GM18520 (cell line): ENCODE results near the gene PRUNE1.

Experiments
- ATAC-seq: cut with Tn5 transposase; IDR thresholded peaks from one replicate; pipeline ENCODE4 v1.9.1; 2021; ENCODE audit not compliant: unreplicated experiment

The PRUNE1 gene

DNA sequence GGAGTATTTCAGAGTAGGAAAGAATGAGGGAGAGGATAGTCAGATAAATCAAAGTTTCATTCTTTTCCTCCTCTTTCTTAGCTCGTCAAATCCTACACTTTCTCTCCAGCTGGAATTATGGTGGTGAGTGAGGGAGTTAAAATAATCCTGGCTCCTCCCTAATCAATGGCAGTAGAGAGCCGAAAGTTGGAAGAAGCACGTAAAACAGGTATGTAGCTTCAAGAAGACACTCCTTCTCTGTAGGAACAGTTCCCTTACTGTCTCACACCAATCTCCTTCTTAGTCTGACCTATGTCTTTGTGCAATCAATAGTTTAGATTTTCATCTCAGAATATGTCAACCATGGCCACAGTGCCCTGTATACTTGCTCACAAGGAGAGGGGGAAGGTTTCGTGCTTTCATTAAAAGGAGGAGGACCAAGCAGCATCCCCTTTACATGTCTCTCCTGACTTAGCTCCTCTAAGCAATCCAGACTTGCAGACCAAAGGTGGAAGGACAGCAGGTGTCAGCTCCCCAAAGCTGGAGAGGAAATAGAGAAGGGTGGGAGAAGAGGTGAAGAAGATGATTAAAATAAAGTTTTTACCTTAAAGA, 2.4 kb upstream of the PRUNE1 start:
- ATAC-seq = no peak

DNA sequence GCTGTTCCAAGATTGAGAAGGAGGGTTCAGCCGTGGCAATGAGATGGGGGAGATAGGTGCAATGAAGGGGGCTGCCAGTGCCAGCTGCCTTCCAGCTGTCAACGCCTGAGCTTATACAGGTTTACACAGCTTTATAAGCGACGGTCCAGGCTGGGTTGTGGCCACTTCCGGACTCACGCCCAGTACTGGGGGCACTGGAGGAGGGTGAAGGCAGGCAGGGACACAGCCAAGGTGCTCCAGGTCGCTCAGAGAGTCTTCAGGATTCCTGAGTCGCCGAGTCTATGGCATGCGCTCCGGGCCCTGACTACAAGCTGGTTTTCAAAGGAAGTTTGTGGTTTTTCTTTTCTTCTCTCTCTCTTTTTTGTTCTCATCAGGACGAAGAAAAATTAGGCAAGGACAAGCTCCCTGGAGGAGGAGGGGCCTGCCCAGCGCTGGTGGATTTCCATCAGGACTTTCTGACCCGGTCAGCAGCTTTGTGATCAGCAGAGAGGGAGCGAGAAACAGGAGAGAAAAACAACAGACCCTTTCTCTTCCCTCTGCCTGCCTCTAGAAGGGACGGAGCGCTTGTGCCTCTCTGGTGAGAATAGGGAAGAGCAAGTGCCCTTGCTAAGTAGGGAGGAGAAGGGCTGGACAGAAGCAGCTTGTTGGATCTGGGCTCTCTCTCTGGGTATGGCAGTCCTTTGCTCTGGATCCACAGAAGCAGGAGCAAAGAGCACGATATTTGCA, 1.8 kb upstream of the PRUNE1 start, which contains the start of gene MINDY1:
TSS of gene MINDY1 (minus strand) at position 576 of the 726 bp plus-strand sequence. CDS start 4,285 bp downstream, outside the sequence.
- no peak for ATAC-seq

DNA sequence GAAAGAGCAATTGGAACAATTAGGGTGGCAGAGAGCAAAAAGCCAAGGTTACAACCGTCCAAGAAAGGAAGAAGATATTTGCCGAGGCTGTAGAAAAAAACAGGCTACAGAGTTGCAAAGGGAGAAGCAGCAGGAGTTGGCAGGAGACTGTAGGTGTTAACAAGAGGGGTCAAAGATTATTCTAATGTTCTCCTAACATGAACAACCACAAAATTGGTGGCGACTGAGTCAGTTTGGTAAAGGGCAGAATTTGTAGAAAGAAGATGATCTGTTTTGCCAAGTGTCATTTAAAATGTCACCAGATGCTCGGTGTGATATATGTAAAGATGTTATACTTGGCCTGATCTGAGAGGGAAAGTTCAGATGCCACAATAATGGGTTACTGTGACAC, 401 bp upstream of the PRUNE1 start:
- no peak for ATAC-seq

DNA sequence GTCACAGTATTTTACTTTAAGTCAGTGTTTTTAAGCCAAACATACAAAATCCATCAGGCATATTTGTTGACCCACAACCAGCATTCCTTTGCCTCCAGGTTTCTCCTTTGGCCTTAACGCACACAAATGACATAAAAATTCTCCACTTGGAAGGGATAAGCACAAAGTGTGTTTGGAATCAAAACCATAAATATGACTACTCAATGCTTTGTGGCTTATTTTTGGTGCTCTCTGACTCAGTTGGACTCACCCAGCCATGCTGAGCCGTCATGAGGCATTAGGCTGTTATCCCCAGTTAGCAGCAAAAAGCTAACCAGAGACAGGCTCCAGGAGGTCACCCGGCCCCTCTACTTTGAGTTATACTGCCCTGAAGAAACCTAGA, 948 bp downstream of the PRUNE1 start:
- no peak for ATAC-seq

DNA sequence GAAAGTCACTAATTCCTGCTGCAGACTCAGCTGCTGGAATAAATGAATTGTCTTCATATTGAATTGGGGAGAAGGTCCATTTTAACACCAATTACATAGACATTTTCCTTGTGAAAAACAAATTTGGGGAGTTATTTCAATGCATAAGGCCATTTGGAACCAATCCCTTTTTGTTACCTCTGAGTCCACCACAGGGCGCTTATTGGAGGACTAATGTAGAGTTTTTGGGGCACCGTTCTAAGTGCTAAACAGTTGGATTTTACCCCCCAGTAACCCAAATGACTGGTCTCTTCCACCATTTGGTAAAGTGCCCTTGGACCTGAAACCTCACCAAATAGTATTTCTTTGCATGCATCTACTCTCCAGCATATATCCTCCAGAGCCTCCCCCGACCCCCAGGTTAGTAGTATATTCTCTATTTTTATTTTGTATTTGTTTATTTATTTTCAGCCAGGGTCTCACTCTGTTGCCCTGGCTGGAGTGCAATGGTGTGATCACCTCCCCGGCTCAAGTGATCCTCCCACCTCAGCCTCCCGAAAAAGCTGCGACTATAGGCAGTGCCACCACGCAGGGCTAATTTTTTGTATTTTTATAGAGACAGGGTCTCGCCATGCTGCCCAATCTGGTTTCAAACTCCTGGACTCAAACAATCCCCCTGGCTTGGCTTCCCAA, 1.6 kb downstream of the PRUNE1 start:
- ATAC-seq = no peak

DNA sequence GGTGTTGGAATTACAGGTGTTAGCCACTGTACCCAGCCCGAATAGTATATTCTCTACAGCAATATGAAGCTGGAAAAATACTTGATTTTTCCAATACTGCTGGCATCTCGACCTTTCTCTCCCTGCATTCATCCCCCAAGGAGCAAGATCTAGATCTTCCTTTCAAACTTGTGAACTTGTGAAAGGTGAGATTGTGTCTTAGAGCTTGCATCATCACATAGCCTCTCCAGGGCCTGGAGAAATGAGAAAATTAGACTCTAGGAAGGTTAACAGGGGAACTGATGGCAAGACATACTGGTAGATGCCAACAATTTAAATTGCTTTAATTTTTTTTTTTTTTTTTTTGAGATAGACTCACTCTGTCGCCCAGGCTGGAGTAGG, 2.1 kb downstream of the PRUNE1 start:
- no peak for ATAC-seq

DNA sequence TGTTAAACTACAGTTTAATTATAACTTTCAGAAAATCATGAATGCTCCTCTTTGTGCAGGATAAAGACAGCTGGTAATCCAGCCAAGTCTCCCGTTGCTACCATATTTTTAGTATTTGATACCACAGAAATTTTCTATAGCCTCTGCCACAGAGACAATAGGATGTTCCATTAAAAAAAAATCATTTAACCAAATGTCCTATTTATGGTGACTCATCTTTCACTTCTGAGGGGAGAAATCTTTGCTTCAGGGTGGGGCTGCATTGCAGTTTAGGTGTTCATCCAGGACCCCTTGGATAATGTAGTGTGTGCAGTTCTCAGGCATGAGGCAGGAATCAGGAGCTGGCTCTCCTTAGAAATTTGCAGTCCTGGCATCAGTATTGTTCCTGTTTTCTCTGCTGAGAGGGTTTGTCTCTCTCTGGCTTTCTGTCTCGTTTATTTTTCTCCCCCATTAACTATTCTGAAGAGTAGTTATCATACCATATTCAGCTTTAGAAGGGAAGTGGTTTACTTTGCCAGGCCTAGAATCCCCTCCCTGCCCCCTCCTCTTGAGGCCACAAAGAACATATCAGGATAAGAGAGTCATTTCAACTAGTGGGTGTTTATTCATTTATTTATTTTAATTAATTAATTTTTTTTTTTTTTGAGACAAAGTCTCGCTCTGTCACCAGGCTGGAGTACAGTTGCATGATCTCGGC, 3.1 kb downstream of the PRUNE1 start:
- ATAC-seq = no peak

DNA sequence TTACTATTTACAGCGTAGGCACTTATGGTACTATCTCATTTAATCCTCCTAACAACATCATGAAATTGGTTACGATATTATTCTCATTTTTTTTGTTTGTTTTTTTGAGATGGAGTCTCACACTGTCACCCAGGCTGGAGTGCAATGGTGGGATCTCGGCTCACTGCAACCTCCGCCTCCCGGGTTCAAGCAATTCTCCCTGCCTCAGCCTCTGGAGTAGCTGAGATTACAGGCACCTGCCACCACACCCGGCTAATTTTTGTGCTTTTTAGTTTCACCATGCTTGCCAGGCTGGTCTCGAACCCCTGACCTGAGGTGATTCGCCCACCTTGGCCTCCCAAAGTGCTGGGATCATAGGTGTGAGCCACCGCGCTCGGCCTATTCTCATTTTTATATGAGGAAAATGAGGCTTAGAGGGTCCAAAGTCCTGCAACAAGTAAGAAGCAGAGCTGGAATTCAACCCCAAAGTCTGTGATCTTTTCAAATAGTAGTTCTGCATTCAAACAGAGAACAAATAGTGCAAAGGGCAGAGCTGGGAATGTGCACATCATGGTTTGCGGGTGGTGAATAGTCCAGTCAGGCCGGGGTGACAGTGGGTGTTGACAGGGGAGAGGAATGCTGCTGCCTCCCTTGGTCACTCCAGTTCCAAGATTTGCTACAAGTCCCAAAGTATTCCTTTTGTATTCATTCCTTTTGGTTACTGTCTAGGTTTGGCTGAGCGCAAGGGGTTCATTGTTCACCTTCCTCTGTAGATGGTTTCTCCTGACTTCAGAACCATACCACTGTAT, 4.6 kb downstream of the PRUNE1 start:
- no peak for ATAC-seq

DNA sequence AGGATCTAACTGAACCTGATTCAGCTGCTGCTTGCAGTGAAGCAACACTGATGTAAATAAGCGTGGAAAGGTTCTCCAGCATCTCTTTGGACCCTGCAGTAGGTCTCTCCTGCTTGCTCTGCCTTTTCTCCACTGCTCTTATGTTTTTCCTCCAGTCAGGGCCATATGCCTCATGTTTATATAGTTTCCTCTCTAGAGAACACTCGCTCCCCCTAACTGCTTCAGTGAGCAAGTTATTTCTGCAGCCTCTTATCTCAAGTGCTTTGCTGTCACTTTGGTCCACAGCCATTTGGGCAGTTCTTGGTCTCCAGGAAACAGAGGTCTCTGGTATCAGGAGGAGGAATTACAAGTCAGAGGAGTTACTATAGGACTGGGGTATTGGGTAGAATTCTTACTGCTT, 5.3 kb downstream of the PRUNE1 start:
- ATAC-seq = no peak

DNA sequence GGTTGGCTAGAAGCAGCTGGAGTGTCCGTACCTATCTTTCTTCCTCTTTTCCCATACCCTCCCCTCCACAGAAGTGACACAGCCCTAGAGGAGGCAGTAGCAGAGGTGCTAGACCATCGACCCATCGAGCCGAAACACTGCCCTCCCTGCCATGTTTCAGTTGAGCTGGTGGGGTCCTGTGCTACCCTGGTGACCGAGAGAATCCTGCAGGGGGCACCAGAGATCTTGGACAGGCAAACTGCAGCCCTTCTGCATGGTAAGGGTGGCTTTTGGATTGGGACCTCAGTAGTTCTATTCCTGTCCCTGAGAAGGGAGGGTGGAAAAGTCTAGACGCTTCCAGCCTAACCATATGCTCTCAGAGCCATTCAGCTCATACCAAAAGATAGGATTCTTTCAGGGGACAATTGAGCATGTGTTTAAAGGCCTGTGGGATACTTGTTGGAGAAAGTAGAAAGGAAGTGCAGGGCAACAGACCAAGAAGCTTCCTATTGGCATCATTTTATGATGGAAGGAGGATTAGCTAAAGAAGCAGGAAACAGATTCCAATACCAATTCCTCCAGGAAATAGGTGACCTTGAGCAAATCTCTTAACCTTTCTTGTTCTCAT, 16.4 kb downstream of the PRUNE1 start:
- ATAC-seq = no peak

DNA sequence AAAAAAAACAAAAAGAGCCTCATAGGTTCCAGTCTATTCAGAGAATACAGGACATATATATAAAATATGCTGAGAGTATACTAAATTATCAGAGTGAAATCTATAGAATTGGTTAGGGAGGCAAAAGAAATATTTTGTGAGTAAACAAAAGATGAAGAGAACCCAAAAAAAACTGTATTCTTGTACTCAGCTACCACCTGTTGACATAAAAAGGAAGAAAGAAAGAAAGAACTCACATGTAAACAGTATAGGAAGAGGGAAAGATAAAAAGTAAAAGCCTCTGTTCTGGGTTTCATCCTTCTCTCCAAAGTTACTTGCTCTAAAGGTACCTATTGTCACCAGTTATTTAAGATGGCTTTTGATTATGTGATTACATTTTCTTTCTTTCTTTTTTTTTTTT, 18.2 kb downstream of the PRUNE1 start:
- no peak for ATAC-seq

DNA sequence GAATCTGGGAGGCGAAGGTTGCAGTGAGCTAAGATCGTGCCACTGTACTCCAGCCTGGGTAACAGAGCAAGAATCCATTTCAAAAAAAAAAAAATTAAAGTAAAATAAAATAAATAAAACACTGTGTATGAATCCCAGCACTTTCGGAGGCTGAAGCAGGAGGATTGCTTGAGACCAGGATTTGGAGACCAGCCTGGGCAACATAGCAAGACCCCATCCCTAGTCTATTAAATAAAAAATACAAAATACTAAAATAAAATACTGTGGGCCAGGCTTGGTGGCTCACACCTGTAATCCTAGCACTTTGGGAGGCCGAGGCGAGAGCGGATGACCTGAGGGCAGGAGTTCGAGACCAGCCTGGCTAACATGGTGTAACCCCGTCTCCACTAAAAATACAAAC, 23.9 kb downstream of the PRUNE1 start:
- no peak for ATAC-seq

DNA sequence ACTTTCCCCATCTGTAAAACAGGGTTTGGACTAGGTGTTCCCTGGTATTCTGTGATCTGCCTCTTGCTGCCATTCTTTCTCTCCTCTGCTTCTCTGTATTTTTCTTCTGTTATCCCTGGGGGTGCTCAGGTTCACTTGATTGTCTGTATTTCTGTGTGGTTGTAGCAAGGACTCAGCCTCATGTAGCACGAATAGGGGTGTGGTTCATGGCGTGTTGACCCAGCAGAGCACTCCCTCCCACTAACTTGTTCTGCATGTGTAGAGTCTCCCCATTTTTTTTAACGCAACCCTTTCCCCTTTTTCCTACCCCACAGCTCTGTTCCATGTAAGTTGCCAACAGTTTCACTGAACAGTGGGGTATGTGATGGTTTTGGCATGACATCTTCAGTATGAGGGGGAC, 26.9 kb downstream of the PRUNE1 start:
- ATAC-seq = no peak

DNA sequence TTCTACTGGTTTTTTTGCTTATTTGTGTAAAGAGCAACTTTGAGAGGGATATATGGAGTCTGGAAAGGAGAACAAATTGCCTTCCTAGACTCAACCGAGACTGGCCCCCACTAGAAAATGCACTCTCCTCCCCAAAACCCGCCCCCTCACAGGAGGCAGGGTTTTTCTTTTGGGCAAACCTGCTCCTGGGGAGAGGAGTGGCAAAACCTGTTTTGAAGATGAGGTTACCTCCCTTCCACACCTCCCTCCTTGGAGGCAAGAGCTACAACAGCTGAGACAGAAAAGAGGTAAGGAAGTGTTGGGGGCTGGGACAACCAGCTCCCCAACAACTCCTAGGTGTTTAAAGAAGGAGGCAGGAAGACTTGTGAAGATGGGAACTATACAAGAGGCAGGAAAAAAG, 28.1 kb downstream of the PRUNE1 start, which contains the start of gene BNIPL:
TSS of gene BNIPL (plus strand) at position 231 of the 400 bp plus-strand sequence. CDS start at position 371, 140 bp downstream.
- ATAC-seq = no peak

DNA sequence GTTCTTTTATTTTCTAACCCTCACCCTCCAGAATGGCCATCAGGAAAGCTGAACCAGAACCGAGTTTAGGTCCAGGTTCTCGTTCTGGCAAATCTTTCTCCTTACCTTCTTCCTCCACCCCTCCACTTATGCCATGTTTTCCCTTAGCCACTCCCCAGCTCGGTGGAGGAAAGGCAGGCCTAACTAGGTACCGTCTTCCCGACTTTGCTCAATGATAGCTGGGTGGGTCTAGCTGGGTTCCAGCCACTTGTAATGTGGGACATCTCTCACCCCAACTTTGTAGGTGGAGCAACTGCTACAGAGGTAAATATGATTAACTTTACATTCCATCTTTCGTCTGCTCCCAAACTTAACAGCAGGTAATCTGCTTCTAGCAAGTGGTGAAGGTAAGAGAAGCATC, 28.8 kb downstream of the PRUNE1 start:
- ATAC-seq = no peak

DNA sequence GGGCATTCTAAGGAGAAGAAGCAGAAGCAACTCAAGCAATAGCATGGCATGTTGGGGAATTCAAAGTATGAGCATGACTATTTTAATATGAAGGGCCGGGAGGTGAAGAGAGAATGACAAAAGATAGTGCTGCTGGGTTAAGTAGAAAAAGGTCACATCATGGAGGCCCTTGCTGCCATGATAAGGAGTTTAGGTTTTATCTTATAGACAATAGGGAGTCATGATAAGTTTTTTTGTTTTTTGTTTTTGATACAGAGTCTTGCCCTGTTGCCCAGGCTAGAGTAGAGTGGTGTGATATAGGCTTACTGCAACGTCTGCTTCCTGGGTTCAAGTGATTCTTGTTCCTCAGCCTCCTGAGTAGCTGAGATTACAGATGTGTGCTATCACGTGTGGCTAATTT, 31.3 kb downstream of the PRUNE1 start:
- ATAC-seq = no peak

DNA sequence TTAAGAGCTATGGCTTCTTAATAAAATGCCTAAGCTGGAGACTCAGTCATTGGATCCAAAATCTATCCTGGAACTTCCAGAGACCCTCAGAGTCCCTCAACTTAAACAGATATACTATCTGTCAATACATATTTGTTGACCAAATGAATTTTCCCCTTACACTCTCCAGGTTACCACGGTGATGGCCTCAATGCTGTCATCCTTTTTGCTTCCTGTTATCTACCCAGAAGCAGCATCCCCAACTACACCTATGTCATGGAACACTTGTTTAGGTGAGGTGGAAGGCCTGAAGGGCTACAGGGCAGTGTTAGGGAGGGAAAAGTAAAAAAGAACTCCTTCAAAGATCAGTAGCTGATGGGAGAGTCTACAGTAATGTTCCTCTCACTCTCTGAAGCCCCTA, 34.9 kb downstream of the PRUNE1 start:
- ATAC-seq = no peak

DNA sequence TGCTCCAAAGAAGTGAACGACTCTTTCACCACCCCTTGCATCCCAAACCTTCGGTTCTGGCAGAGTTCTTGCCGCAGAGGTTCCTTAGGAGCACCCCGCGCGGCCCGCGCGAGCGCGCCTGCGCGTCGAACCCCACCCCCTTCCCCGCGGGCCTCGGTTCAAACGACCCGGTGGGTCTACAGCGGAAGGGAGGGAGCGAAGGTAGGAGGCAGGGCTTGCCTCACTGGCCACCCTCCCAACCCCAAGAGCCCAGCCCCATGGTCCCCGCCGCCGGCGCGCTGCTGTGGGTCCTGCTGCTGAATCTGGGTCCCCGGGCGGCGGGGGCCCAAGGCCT, 39.3 kb downstream of the PRUNE1 start, which contains the start of gene C1orf56:
TSS of gene C1orf56 (plus strand) at position 161 of the 334 bp plus-strand sequence. CDS start at position 258, 97 bp downstream.
- no peak for ATAC-seq

DNA sequence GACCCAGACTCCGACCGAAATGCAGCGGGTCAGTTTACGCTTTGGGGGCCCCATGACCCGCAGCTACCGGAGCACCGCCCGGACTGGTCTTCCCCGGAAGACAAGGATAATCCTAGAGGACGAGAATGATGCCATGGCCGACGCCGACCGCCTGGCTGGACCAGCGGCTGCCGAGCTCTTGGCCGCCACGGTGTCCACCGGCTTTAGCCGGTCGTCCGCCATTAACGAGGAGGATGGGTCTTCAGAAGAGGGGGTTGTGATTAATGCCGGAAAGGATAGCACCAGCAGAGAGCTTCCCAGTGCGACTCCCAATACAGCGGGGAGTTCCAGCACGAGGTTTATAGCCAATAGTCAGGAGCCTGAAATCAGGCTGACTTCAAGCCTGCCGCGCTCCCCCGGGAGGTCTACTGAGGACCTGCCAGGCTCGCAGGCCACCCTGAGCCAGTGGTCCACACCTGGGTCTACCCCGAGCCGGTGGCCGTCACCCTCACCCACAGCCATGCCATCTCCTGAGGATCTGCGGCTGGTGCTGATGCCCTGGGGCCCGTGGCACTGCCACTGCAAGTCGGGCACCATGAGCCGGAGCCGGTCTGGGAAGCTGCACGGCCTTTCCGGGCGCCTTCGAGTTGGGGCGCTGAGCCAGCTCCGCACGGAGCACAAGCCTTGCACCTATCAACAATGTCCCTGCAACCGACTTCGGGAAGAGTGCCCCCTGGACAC, 39.8 kb downstream of the PRUNE1 start:
- peak; percentile 42 for ATAC-seq

DNA sequence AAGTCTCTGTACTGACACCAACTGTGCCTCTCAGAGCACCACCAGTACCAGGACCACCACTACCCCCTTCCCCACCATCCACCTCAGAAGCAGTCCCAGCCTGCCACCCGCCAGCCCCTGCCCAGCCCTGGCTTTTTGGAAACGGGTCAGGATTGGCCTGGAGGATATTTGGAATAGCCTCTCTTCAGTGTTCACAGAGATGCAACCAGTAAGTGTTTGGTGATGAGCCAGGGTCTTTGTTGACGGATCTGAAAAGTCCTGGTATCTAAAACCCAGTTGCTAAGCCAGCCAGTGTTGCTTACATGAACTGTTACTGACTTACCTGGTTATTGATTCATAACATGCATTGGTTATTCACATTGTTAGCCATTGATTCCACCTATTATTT, 40.4 kb downstream of the PRUNE1 start:
- no peak for ATAC-seq
